GM18517 (cell line): Measurements from ENCODE around the gene ST3GAL3.
A peak's percentile ranks its signal among the peaks of the same experiment; 100 is the strongest.

Experiments
- ATAC-seq: cut with Tn5 transposase; IDR thresholded peaks from one replicate; pipeline ENCODE4 v1.9.1; 2021; ENCODE audit warnings: mild to moderate bottlenecking, moderate library complexity; ENCODE audit not compliant: unreplicated experiment

The ST3GAL3 gene

GRCh38 chr1:43957407-43958040, 250.2 kb downstream of the ST3GAL3 start:
- no peak for ATAC-seq

- no peak for ATAC-seq
Observed at GRCh38 chr1:43958351-43959255, 251.3 kb downstream of the ST3GAL3 start.

DNA sequence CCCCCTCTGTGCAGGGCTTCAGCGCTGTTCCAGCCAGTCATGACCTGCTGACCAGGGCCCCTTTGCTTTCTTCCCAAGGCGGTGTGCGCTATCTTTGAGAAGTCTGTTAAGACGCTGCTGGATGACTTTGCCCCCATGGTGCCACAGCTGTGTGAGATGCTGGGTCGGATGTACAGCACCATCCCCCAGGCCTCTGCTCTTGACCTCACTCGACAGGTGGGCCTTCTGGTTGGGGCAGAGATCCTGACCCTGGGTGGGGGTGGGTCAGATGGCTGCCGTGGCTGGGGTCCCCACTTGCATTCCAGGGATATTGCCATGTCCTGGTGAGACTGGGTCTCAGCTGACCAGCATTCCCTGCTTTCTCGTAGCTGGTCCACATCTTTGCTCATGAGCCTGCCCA, 253.5 kb downstream of the ST3GAL3 start:
- no peak for ATAC-seq

DNA sequence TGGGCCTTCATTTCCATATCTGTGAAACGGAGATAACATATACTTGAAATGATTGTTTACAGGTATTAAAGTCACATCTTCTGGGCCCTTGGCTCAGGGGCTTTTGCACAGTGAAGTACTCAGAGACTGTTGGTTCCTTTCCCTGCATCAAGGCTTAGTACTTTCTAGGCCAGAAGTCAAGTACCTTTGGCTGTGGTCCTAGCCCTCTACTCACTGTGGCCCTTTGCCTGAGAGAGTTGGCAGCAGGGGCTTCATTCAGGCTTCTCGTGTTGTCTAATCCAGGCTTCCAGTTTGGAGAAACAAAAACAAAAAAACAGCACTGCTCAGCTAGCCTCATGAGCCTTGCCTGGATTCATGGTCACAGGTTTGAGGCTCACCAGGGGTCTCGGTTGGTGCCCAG, 254.4 kb downstream of the ST3GAL3 start:
- ATAC-seq = no peak

DNA sequence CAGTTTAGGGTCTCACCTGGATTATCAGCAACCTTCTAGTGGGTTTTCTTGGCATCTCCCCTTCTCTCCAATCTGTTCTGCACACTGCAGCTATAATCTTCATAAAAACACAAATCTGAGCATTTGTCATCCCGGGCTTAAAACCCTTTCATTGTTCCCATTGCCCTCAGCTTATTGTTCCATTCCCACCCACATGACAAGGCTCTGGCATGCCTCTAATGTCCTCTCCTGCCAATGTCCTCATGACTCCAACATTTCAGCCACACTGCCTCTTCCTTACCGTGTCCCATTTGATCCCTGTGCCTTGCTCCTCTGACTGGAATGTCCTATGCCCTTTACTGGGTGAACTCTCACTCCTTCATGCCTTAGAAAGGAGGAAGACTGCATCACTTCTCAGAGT, 255.0 kb downstream of the ST3GAL3 start:
- no peak for ATAC-seq

DNA sequence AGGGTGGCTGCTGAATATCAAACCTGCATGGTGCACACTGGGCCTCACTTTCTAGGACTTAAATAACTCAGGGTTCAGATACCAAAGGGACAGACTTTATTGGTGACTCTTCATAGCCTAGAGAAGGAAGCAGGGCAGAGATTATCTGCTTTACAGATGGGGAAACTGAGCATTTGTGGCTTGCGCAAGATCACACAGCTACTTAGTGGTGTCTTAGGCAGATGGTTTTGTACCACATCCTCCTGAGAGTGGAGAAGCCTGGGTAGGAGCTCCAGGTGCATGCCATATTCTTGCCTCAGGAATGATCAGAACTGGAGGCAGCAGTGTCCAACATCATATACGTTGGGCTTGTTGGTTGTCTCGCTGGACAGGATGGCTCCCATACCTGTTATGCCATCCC, 255.7 kb downstream of the ST3GAL3 start:
- ATAC-seq = no peak

DNA sequence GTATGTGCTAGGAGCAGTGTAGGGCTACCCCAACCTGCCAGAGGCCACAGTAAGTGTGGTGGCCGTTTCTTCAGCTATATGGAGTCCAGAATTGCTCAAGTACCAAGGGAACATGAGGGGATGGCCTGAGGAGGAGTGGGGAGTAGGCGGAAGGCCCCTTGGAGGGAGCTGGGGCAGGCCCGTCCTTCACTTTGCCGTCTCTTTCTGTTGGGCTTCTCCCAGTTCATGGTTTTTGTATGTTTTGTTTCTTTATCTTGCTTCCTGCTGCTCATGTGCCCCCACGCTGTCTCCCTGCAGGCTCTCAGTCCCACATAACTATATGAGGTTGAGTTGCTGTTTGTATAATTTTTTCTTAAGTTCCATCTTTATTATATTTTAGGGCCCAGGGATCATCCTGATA, 256.6 kb downstream of the ST3GAL3 start:
- no peak for ATAC-seq

DNA sequence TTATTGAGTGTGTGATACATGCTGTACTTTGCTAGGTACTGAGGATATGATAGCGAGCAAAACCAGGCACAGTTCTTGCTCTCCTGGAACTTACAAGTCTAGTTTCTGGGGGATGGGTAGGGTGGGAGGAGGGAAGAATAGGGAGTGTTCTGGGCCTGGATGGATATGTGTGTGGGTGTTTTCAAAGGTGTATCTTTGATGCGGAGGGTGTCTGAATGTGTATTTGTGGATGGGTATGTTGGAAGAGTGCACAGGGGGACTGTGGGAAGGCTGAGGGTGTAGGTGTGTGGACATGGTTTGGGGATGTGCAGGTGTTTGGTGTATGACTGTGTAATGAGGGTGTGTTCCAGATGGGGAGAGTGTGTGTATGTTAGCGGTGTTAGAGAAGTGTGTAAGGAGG, 258.0 kb downstream of the ST3GAL3 start:
- ATAC-seq = no peak

DNA sequence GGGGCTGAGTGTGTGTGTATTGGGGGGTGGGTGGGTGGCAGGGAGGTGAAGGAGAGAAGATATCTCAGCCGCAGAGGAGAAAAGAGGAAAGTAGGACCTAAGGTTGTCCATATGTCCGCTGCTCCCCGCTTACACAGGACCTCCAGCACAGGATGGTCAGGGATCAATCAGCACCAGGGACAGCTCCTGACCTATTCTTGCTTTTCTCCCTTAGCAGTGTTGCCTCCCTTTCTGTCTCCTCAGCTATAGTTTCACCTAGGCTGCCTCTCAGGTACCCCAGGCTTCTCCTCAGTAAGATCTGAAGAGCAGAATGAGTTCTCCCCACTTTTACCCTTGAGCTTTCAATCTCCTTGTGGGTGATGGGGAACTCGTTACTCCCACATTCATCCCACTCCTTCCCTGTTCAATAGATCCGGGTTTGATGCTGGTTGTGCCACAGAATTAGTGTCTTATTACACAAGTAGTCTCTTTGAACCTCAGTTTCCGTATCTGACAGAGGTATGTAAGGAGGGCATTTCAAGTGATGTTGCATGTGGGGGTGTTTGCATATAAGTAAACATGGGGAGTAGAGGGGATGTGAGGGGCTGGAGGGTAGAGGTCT, 261.1 kb downstream of the ST3GAL3 start:
- ATAC-seq = no peak

- ATAC-seq = no peak
Observed at GRCh38 chr1:43969416-43969745, 262.0 kb downstream of the ST3GAL3 start.

DNA sequence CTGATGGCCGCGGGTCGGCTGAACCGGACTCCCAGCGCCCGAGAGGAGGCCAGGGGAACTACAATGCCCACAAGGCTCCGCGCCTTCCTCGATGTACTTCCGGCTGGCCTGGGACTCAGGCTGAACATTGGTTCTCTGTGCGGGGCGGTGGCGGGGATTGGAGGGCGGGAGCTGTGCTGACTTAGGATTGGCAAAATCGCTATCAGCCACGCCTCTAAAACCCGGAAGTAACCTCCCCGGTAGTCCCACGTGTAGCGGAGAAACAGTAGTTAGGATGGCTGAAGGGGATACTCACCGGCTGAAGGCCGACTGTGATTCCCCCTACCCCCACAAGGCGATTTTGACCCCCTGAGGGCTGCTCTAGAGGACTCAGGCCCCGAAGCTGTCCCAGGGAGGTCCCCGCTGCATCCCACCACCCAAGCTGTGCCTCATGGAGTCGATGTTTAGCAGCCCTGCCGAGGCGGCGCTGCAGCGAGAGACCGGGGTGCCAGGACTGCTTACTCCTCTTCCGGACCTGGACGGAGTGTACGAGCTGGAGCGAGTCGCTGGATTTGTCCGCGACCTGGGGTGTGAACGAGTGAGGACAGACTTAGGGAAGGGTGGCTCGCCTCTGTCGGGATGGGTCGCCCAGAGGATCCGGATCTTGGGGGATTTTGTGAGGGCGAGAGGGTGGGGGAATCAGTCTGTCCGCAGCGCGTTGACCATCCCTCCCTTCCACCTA, 262.6 kb downstream of the ST3GAL3 start, which contains the start of gene DPH2:
Gene DPH2, plus strand, starts transcription at position 265 of the 721 bp plus-strand sequence. Its CDS starts 166 bp downstream, at position 431.
- ATAC-seq = peak; percentile 71

GRCh38 chr1:43970502-43970901, 263.2 kb downstream of the ST3GAL3 start:
- no peak for ATAC-seq

DNA sequence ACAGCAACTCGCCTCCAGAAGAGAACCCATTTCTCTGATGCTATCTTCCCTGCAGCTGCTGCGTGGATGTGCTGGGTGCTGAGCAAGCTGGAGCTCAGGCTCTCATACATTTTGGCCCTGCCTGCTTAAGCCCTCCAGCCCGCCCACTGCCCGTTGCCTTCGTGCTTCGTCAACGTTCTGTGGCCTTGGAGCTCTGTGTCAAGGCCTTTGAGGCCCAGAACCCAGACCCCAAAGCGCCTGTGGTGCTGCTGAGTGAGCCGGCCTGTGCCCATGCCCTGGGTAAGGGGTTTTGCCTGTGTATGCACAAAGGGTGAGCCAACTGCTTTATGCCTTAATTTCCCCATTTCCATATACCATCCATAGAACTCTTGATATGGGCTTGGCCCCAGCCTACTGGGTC, 263.6 kb downstream of the ST3GAL3 start:
- ATAC-seq = no peak

DNA sequence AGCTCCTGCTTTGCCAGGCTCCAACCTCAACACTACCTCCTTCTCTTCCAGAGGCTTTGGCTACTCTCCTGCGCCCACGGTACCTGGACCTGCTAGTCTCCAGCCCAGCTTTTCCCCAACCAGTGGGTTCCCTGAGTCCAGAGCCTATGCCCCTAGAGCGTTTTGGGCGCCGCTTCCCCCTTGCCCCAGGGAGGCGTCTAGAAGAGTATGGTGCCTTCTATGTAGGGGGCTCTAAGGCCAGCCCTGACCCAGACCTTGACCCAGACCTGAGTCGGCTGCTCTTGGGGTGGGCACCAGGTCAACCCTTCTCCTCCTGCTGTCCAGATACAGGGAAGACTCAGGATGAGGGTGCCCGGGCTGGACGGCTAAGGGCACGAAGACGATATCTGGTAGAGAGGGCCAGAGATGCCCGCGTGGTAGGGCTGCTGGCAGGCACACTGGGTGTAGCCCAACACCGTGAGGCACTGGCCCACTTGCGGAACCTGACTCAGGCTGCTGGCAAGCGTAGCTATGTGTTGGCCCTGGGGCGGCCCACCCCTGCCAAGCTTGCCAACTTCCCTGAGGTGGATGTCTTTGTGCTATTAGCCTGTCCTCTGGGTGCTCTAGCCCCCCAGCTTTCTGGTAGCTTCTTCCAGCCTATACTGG, 264.1 kb downstream of the ST3GAL3 start:
- ATAC-seq = no peak

- ATAC-seq = no peak
Observed at GRCh38 chr1:43973981-43974442, 266.7 kb downstream of the ST3GAL3 start.

GRCh38 chr1:43974443-43975248, 267.3 kb downstream of the ST3GAL3 start, which contains the start of gene ATP6V0B:
Gene ATP6V0B, plus strand, starts transcription at chr1:43974960. Its CDS starts 81 bp downstream, at chr1:43975041.
- peak; percentile 57 for ATAC-seq

GRCh38 chr1:43975249-43975961, 268.1 kb downstream of the ST3GAL3 start:
- no peak for ATAC-seq

- ATAC-seq = no peak
Observed at GRCh38 chr1:43976045-43976444, 268.7 kb downstream of the ST3GAL3 start.

DNA sequence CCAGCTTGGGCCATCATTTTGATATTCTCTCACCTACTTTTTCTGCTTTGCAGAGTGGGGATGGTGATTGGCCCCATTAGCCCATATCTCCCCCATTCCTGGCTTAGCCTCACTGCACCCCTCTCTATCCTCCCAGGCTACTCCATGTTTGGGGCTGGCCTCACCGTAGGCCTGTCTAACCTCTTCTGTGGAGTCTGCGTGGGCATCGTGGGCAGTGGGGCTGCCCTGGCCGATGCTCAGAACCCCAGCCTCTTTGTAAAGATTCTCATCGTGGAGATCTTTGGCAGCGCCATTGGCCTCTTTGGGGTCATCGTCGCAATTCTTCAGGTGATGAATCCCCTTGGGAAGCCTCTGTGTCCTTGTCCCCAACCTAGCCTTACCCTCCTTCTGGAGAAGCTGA, 269.6 kb downstream of the ST3GAL3 start:
- ATAC-seq = no peak
